SJSA1 (cell line): ENCODE results near the gene ZFAND2B. TPM values are rescaled to one million over a fixed set of nuclear protein-coding genes. Genes with fewer than 3 reads are reported as not detected.

Source experiments
- DNase-seq, 2 experiments: peaks; one replicate each; pipeline ENCODE4 v3.0.0-alpha.2; 2015 to 2020; ENCODE audit warnings: low spot score in 2 of 2, low read depth in 1 of 2
- H3K27ac ChIP-seq: fragments of 250-450 bp; sonication (Bioruptor Pico); 2 replicates; pipeline ENCODE4 v1.5.1; 2020; ENCODE audit warnings: mild to moderate bottlenecking, moderate library complexity
- H3K27me3 ChIP-seq: fragments of 250-450 bp; sonication (Bioruptor Pico); replicated peaks from 2 replicates; pipeline ENCODE4 v1.5.1; 2020; ENCODE audit warnings: mild to moderate bottlenecking, moderate library complexity
- H3K36me3 ChIP-seq: fragments of 250-450 bp; sonication (Bioruptor Pico); 2 replicates; pipeline ENCODE4 v1.5.1; 2020; ENCODE audit warnings: mild to moderate bottlenecking
- H3K4me1 ChIP-seq: fragments of 250-450 bp; sonication (Bioruptor Pico); replicated peaks from 2 replicates; pipeline ENCODE4 v1.6.1; 2021; ENCODE audit warnings: mild to moderate bottlenecking
- H3K4me3 ChIP-seq: fragments of 250-450 bp; sonication (Bioruptor Pico); 2 replicates; pipeline ENCODE4 v1.5.1; 2020; ENCODE audit warnings: mild to moderate bottlenecking
- H3K9me3 ChIP-seq: fragments of 250-450 bp; sonication (Bioruptor Pico); replicated peaks from 2 replicates; pipeline ENCODE4 v1.5.1; 2020; ENCODE audit warnings: mild to moderate bottlenecking
- total RNA-seq: library from RNA; depleted of rRNA; stranded (reverse); fragments of >200 nt; shearing (Covaris generic); gene quantifications from 2 replicates; pipeline ENCODE4 v1.2.3, GENCODE V29; 2014

The ZFAND2B gene
- total RNA-seq, 1 experiment from 2014 or later = 42.7 TPM

DNA sequence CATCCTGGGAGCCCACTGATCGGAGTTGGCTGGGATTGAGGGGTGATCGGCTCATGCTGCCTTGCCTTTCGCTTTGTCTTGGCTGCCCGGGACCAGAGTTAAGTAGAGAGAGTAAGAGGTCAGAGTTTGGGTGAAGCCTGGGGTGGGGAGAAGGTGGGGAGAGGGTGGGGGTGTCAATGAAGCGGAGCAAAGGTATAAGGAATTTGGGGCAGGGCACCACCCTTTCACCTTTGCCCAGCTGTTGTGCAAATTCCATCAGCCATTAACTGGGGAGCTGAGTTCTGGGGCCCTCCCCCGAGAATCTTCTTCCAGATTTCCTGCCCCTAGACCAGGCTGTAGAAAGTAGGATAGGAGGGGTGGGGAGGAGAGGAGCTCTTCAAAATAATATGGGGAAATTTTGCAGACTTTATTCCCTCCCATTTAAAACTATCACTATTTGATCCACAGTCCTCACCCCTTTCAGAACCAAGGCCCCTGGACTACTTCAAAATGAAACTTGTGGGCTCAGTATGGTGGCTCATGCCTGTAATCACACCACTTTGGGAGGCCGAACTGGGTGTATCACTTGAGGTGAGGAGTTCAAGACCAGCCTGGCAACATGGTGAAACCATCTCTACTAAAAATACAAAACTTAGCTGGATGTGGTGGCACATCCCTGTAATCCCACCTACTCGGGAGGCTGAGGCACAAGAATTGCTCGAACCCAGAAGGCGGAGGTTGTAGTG lies 36.5 kb upstream of the ZFAND2B start, which contains the start of gene SLC23A3:
Gene SLC23A3 (minus strand): TSS at position 100 of the 725 bp plus-strand sequence. CDS start 45 bp downstream, at position 55.
- peaks cover 15% of the 10 kb centered on the region for H3K36me3 ChIP-seq
- no peak for DNase-seq
- no peaks in the 10 kb centered on the region for H3K27me3 ChIP-seq
- H3K9me3 ChIP-seq = no peaks in the 10 kb centered on the region
- H3K27ac ChIP-seq = no peak within 1 kb of the TSS
- H3K4me3 ChIP-seq = no peak within 1 kb of the TSS
- H3K4me1 ChIP-seq = no peaks in the 10 kb centered on the region

DNA sequence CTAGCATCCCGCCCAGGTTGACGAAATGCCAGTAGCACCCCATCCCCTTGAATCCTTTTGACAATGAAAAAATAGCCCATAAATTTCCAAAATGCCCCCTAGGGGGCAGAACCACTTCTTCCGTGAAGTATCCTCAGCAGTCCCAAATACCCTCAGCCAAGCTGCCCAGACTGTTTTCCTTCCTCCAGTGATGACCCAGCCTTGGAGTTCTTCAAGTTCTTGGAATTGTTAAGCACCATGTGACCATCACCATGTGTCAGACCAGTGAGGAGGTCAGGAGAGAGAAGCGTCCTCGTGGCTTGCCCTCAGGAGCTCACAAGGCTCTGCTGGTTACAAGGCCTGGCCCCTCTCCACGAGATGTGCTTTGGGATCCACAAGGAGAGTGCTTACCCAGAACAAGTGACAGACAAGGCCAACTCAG lies 35.3 kb upstream of the ZFAND2B start:
- H3K4me1 ChIP-seq = peaks cover 7% of the 10 kb centered on the region
- peaks cover 17% of the 10 kb centered on the region for H3K36me3 ChIP-seq

DNA sequence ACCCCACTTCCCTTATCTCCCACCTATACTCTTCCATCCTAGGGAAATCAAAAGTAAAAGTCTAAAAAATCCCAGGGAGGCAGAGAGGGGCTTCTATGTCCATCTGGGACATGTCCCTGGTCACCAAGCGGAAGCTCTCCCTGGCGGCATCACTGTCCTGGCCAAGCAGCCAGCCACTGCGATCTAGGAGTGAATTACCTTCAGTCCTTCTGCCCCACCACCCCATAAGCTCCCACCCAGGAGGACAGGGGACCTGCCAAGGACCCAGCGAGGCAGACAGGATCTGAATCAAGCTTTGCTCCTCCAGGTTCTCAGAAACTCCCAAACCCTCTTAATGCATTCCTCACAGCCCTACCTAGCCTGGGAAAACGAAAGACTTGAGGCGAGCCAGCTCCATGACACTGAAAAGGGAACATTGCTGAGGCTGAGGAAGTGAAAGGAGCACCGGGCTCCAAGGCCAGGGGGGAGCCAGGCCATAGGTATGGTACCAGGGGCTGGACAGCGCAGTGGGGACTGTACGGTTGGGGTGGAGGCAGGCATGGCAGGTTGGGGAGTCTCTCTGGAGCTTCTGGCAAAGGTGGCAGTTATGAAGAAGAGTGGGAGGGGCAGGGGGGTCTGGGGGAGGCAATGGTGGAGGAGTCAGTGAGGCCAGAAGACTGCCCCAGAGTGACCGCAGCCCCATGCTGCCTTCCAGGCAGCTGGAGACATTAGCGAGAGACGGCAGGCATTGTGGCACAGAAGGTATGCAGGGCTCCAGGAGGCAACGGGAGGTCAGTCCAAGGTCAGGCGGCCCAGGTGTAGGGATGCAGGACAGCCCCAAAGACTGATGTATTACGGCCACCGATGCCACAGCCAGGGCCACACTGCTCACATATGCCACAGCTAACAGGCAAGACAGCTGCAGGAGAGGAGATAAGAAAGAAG lies 34.1 kb upstream of the ZFAND2B start:
- H3K36me3 ChIP-seq = peaks cover 21% of the 10 kb centered on the region
- peaks cover 9% of the 10 kb centered on the region for H3K4me1 ChIP-seq
- no peaks in the 10 kb centered on the region for H3K27me3 ChIP-seq
- H3K4me3 ChIP-seq = no peak overlapping the region
- DNase-seq = no peak
- H3K9me3 ChIP-seq = no peaks in the 10 kb centered on the region
- no peak overlapping the region for H3K27ac ChIP-seq

More for the DNA sequence above, 35.3 kb upstream of the ZFAND2B start:
- no peaks in the 10 kb centered on the region for H3K27me3 ChIP-seq
- H3K9me3 ChIP-seq = no peaks in the 10 kb centered on the region
- no peak overlapping the region for H3K4me3 ChIP-seq
- no peak overlapping the region for H3K27ac ChIP-seq
- peak in 1 of 2 experiments; percentile 49 for DNase-seq

DNA sequence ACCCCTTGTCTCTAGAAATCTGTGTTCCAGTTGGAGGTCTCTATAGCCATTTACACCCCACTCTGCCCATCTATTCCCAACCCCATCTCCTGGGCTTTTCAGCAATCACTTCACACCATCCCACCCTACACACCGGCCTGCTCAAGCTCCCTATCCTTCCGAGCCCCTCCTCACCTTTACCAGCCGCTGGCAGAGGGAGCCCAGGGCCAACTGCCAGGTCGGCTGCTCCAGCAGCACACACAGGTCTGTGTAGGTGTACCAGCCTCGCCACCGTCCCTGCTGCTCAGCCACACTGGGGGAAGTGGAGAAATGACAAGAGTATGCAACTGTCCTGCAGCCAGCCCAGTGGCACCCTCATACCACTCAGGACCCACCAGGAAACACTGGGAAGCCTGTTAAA lies 33.4 kb upstream of the ZFAND2B start:
- no peak for DNase-seq
- Histone ChIP-seq H3K36me3 (peaks cover 21% of the 10 kb centered on the region), H3K9me3 (no peaks in the 10 kb centered on the region), H3K27me3 (no peaks in the 10 kb centered on the region), H3K4me3 (no peak overlapping the region), H3K27ac (no peak overlapping the region), H3K4me1 (peaks cover 9% of the 10 kb centered on the region)

DNA sequence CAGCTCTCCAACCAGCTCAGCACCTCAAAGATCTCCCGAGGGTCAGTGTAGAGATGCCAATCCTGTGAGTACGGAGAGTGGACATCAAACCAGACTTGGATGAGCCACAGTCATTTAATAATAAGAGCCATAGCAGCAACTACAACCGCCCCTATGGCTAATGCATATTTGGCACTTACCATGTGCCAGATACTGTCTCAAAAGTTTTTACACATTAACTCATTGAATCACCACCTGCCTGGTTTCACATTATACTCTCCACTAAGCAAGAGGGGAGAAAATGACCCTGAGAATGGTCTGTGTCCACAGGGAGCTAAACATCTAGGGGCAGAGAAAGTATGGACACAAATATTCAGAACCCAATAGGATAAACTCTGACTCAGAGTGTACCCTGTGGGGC lies 32.4 kb upstream of the ZFAND2B start:
- H3K36me3 ChIP-seq = peaks cover 21% of the 10 kb centered on the region
- peaks cover 15% of the 10 kb centered on the region for H3K4me1 ChIP-seq
- no peaks in the 10 kb centered on the region for H3K27me3 ChIP-seq
- H3K27ac ChIP-seq = no peak overlapping the region
- H3K4me3 ChIP-seq = no peak overlapping the region
- no peak for DNase-seq
- H3K9me3 ChIP-seq = no peaks in the 10 kb centered on the region

DNA sequence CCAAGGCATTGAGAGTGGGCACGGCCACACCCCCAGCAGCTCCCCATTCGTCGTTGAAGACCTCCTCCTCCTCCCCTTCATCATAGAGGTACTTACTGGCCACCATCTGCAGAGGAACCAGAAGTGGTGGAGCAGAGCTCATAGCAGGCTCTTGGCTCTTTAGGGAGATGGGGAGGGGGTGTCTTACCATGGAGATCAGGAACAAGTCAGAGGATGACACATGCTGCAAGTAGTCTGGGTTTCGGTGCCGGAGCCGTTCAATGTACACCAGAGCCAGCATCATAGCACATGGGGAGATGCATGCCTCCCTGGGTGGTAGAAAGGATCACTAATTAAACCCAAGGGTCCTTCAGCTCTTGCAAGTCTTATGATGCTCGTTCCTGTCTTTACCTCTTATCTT lies 31.8 kb upstream of the ZFAND2B start:
- Histone ChIP-seq H3K27ac (no peak overlapping the region), H3K27me3 (no peaks in the 10 kb centered on the region), H3K4me3 (no peak overlapping the region), H3K4me1 (peaks cover 17% of the 10 kb centered on the region), H3K36me3 (peaks cover 28% of the 10 kb centered on the region), H3K9me3 (no peaks in the 10 kb centered on the region)
- DNase-seq = no peak

DNA sequence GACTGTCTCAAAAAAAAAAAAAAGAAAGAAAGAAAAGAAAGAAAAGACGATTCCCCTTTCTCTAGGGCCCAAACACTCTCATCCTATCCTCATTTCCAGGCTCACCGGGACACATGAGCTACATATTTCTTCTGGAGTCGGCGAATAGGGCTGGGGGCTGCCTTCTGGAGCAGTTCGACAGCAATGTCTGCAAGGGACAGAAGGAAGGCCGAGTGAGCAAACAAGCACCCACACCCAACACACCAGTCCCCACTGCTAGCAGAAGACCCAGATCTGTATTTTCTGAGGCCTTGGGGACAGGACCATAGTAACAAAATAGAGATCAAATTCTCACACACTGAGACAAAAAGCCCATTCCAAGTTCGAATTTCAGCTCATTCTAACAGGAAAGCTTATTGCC lies 31.1 kb upstream of the ZFAND2B start:
- Histone ChIP-seq H3K4me3 (peak overlapping the region; percentile 73), H3K27me3 (no peaks in the 10 kb centered on the region), H3K27ac (no peak overlapping the region), H3K4me1 (peaks cover 17% of the 10 kb centered on the region), H3K9me3 (no peaks in the 10 kb centered on the region), H3K36me3 (peaks cover 35% of the 10 kb centered on the region)
- DNase-seq = no peak

DNA sequence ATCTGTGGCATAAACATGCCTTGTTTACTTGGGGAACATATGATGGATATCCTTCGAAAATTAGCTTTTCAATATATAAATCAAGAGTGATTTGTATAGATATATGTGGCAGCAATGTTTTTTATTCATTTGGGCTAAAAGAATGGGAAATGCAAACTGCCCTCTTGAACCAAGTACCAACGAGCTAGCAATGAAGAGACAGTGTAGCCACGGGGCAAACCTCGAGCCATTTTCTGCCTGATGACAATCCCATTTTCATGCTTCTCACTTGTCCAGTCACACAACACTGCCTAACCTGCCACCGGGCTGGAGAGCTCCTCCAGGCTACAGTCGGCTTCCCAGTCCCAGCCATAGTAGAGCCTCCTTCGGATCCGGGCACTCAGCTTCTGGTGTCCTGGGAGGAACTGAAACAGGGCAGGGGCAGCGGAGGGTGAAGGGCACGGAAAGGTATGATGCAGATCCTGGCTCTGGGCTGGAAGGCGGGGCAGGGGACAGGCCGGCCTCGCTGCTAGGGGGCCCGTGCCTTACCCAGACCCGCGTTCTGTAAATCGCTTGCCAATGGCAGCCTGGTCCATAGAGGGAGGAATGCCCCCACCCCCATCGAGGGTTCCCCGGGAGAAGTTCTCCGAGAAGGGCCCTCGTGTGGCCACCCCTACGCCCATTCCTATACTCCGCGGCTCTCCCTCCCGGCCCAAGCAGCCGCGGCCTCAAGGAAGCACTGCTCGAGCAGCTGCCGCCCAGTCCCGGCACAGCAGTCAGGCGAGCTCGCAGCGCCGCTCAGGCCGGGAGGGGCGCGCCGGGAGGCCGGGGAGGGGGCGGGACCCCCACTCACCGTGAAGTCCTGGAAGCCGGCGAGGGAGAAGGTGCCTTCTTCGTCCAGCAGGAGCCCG lies 30.4 kb upstream of the ZFAND2B start:
- Histone ChIP-seq H3K27ac (peak overlapping the region; percentile 87; the same call in 1 of the 2 replicates), H3K4me1 (peaks cover 17% of the 10 kb centered on the region), H3K4me3 (peak overlapping the region; percentile 73), H3K36me3 (peaks cover 41% of the 10 kb centered on the region), H3K27me3 (no peaks in the 10 kb centered on the region), H3K9me3 (no peaks in the 10 kb centered on the region)
- peak in 1 of 2 experiments; percentile 52 for DNase-seq

DNA sequence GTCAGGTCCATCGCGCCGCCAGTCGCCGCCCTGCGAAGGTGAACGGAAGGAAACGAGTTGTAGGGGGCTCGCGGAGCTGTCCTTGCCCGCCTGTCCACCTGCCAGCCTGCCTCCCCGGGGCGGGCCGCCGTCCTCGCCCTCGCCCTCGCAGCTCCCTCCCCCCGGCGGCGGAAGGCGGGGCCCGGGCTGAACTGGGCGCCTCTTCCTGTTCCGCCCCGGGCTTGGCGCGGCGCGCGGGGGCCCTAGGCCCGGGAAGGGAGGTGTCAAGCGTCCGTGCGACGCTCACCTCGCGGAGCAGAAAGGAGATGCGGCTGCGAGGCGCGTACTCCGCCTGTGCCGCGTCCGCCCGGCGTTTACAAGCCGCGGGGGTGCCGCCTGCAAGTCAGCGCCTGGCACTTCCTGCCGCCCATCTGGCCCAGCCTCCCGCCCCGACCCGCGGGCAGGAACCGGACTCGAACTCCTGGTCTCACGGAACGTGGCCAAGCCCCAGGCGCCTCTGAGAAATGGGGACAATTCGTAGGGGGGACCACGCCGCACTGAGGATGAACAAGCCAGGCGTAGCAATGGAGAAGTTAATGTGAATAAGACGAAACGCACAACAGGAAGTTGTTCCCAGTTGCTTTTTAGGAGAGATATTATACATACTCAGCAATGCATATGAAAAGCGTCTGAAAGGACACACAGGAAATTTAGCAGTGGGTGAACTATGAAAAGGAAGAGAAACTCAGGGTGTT lies 29.6 kb upstream of the ZFAND2B start, which contains the start of gene CNPPD1:
Gene CNPPD1 (minus strand): TSS at position 108 of the 734 bp plus-strand sequence. CDS start 97 bp downstream, at position 11.
- Histone ChIP-seq H3K36me3 (peaks cover 50% of the 10 kb centered on the region), H3K4me1 (peaks cover 17% of the 10 kb centered on the region), H3K27ac (peak within 1 kb of the TSS; percentile 87), H3K27me3 (no peaks in the 10 kb centered on the region), H3K4me3 (peak within 1 kb of the TSS; percentile 73), H3K9me3 (no peaks in the 10 kb centered on the region)
- DNase-seq = peak; percentile 79 to 87

DNA sequence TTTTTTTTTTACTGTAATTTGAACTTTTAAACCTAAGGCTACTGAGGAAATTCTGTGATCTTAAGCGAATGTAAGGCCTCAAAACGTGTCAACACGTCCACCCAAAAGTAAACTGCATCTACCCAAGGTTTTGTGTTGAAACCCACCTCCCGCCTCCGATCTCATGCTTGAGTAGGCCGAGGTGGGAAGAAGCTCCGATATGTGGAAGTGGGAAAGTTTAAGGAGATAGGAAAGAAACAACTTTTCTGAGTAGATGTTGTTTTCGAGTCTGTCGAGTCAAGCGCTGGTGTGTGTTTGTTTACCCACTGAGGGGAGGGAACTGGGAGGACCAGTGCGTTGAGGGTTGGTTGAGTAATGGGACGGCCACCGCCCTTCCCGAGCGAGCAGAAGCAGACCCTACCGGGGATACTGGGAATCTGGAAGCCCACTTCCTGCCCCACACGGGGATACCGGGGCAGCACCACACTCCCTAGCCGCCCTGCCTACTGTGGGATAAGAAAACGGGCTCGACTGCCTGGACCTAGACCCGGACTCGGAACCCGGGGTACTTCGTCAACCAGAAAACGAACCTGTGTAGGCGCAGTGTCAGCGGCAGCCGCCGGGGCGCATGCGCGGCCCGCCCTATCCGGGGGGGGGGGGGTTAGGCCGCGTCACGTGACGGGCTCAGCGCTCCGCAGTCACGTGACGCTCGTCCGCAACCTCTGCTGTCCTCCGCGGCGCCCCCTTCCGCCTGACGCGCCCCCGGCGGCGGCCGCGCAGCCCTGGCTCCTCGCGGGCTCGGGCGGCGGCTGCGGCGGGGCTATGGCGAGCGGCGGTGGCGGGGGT lies 28.8 kb upstream of the ZFAND2B start, which contains the start of gene RETREG2:
Gene RETREG2 (plus strand): TSS at position 724 of the 825 bp plus-strand sequence. CDS start 78 bp downstream, at position 802.
- Histone ChIP-seq H3K4me1 (peaks cover 17% of the 10 kb centered on the region), H3K9me3 (no peaks in the 10 kb centered on the region), H3K27ac (peak within 1 kb of the TSS; percentile 87), H3K27me3 (no peaks in the 10 kb centered on the region), H3K36me3 (peaks cover 55% of the 10 kb centered on the region), H3K4me3 (peak within 1 kb of the TSS; percentile 73)
- peak; percentile 82 to 98 for DNase-seq

DNA sequence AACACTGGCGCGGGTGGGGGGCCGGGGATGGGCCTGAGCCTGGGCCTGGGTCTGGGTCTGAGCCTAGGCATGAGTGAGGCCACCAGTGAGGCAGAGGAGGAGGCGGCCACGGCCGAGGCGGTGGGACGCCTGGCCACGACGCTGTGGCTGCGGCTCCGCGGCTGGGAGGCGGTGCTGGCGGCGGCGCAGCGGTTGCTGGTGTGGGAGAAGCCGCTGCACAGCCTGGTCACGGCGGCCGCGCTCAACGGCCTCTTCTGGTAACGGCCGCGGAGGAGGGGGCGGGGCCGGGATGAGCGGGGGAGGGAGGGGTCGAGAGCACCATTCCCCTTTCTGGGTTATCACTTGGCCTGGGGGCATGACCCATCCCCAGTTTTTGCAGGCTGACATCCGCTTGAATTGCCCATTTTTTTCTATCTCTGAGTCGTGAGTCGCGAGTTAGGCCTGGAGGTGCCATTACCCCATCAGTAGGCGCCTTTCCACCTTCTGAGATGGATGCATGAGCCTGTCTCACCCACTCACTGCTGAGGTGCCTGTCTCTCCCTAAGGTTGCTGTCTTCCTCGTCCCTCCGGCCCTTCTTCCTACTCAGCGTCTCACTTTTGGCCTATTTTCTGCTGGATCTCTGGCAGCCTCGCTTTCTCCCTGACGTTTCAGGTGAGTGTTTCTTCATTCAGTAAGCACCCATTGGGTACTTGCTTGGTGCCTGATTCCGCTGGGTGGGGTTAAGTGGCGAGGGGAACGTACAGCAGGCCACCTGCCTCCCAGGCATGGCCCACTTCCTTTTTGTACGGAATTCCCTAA lies 28.0 kb upstream of the ZFAND2B start:
- no peaks in the 10 kb centered on the region for H3K9me3 ChIP-seq
- H3K27ac ChIP-seq = peak overlapping the region; percentile 87
- DNase-seq = peak; percentile 29 to 60
- peak overlapping the region; percentile 73 for H3K4me3 ChIP-seq
- no peaks in the 10 kb centered on the region for H3K27me3 ChIP-seq
- H3K4me1 ChIP-seq = peaks cover 17% of the 10 kb centered on the region
- H3K36me3 ChIP-seq = peaks cover 63% of the 10 kb centered on the region
